ENCODE measurements around the gene USP53.

The USP53 gene

DNA sequence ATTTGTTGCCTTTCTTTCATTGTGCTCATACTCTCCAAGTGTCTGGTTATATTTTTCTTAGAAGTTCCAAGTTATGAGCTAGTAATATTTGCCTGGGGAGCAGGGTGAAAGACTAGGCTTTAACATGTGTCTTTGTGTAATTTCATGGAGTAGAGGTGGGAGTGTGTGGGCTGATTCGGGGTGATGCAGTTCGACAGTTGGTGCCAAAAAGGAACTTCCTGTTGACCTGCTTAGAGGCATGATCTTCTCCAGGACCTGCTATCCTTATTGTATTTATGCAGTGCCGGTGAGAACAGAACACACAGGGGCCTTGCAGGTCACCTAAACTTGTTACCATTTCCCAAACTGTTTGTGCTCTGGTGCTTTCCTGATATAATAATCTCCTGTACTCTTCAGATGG, 21.2 kb downstream of the USP53 start:
- Histone ChIP-seq H3K4me3 (ENCODE audit: low read depth in 1 of 2, low read length in 1 of 2) (no peak overlapping the region), H3K36me3 (no peaks in the 10 kb centered on the region), H3K27me3 (no peaks in the 10 kb centered on the region), H3K4me1 (ENCODE audit: control insufficient read depth in 1 of 2, insufficient read depth in 1 of 2, low read depth in 1 of 2, low read length in 1 of 2) (no peaks in the 10 kb centered on the region), H3K9me3 (no peaks in the 10 kb centered on the region), H3K27ac (no peak overlapping the region)
- no peak for TF ChIP-seq CTCF (IDR thresholded peaks at IDR 0.05)

- Histone ChIP-seq H3K36me3 (no peaks in the 10 kb centered on the region), H3K4me1 (ENCODE audit: control insufficient read depth in 1 of 2, insufficient read depth in 1 of 2, low read depth in 1 of 2, low read length in 1 of 2) (no peaks in the 10 kb centered on the region), H3K4me3 (ENCODE audit: low read depth in 1 of 2, low read length in 1 of 2) (no peak overlapping the region), H3K27ac (no peak overlapping the region), H3K9me3 (no peaks in the 10 kb centered on the region), H3K27me3 (no peaks in the 10 kb centered on the region)
- no peak for TF ChIP-seq CTCF (IDR thresholded peaks at IDR 0.05)
These were observed 24.7 kb downstream of the USP53 start for GRCh38 chr4:119237201-119237600.

GRCh38 chr4:119237642-119238041, 25.1 kb downstream of the USP53 start:
- no peaks in the 10 kb centered on the region for H3K4me1 ChIP-seq (ENCODE audit: control insufficient read depth in 1 of 2, insufficient read depth in 1 of 2, low read depth in 1 of 2, low read length in 1 of 2)
- no peak overlapping the region for H3K27ac ChIP-seq
- no peak overlapping the region for H3K4me3 ChIP-seq (ENCODE audit: low read depth in 1 of 2, low read length in 1 of 2)
- H3K9me3 ChIP-seq = no peaks in the 10 kb centered on the region
- TF ChIP-seq CTCF (IDR thresholded peaks at IDR 0.05) = no peak
- H3K36me3 ChIP-seq = no peaks in the 10 kb centered on the region
- H3K27me3 ChIP-seq = no peaks in the 10 kb centered on the region

DNA sequence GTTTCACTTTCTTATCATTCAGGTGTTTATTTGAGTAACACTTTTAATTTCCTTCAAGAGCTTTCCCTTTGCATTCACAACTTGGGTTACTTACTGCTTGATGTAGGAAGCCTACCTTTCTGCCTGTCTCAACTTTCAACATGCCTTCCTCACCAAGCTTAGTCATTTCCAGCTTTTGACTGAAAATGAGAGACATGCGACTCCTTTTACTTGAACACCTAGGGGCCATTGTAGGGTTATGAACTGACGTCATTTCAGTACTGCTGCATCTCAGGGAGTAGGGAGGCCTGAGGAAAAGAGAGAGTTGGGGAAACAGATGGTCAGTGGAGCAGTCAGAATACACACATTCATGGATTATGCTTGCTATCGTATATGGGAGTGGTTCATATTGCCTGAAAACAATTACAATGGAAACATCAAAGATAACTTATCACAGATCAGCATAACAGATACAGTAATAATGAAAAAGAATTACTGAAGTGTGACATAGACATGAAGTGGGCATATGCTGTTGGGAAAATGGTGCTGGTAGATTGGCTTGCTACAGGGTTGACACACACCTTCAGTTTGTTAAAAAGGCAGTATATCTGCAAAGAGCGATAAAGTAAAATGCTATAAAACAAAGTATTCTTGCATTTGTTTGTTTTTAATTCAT, 25.7 kb downstream of the USP53 start:
- H3K27me3 ChIP-seq = no peaks in the 10 kb centered on the region
- no peaks in the 10 kb centered on the region for H3K36me3 ChIP-seq
- no peak overlapping the region for H3K27ac ChIP-seq
- H3K9me3 ChIP-seq = no peaks in the 10 kb centered on the region
- no peak for TF ChIP-seq CTCF (IDR thresholded peaks at IDR 0.05)
- no peaks in the 10 kb centered on the region for H3K4me1 ChIP-seq (ENCODE audit: control insufficient read depth in 1 of 2, insufficient read depth in 1 of 2, low read depth in 1 of 2, low read length in 1 of 2)
- H3K4me3 ChIP-seq (ENCODE audit: low read depth in 1 of 2, low read length in 1 of 2) = no peak overlapping the region

GRCh38 chr4:119240128-119240527, 27.6 kb downstream of the USP53 start:
- TF ChIP-seq CTCF (IDR thresholded peaks at IDR 0.05) = no peak
- no peaks in the 10 kb centered on the region for H3K27me3 ChIP-seq
- H3K36me3 ChIP-seq = no peaks in the 10 kb centered on the region
- H3K4me3 ChIP-seq (ENCODE audit: low read depth in 1 of 2, low read length in 1 of 2) = no peak overlapping the region
- H3K4me1 ChIP-seq (ENCODE audit: control insufficient read depth in 1 of 2, insufficient read depth in 1 of 2, low read depth in 1 of 2, low read length in 1 of 2) = no peaks in the 10 kb centered on the region
- no peak overlapping the region for H3K27ac ChIP-seq
- no peaks in the 10 kb centered on the region for H3K9me3 ChIP-seq

DNA sequence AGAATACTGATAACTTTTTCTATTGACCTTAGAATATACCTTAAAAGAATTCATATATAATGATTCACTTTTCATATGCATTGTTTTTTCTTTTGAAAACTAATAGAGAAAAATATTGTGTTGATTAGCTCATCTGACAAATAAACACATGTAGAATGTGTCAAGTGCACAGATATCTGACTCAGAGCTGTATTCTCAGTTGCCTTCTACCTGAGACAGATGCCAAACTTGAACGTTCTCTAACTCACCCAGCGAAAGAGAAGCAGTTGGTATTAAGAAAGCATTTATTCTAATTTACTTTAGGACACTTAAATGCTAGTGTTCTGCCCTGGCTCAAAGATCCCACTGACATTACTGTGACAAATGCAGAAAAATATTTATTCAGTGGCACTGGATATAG, 28.1 kb downstream of the USP53 start:
- TF ChIP-seq CTCF (IDR thresholded peaks at IDR 0.05) = no peak
- no peaks in the 10 kb centered on the region for H3K36me3 ChIP-seq
- no peaks in the 10 kb centered on the region for H3K9me3 ChIP-seq

More for the DNA sequence above, 28.1 kb downstream of the USP53 start:
- Histone ChIP-seq H3K27me3 (no peaks in the 10 kb centered on the region), H3K4me3 (ENCODE audit: low read depth in 1 of 2, low read length in 1 of 2) (no peak overlapping the region), H3K27ac (no peak overlapping the region), H3K4me1 (ENCODE audit: control insufficient read depth in 1 of 2, insufficient read depth in 1 of 2, low read depth in 1 of 2, low read length in 1 of 2) (no peaks in the 10 kb centered on the region)

All from neutrophil (primary cell).